Prostate gland (tissue), 2 donors: ENCODE results near the gene C6orf132. TPM values are rescaled to one million over a fixed set of nuclear protein-coding genes. Genes with fewer than 3 reads are reported as not detected.

Experiments used
- DNase-seq: peaks from one replicate; pipeline ENCODE4 v3.0.0-alpha.2; 2019; ENCODE audit warnings: low spot score
- H3K27ac ChIP-seq, 2 donors: fragments of 200-600 bp; sonication (generic); 2 replicates each; pipeline ENCODE4 v1.5.1; 2017 to 2019
- H3K27me3 ChIP-seq: fragments of 200-600 bp; sonication (generic); replicated peaks from 2 replicates; pipeline ENCODE4 v1.5.1; 2019; ENCODE audit not compliant: insufficient read depth
- H3K36me3 ChIP-seq, 2 donors: fragments of 200-600 bp; sonication (generic); 1 replicate in 1 of 2; 2 replicates in 1 of 2; pipeline versions ENCODE4 v1.5.1 to v1.8.1; 2017 to 2019
- H3K4me1 ChIP-seq: fragments of 200-600 bp; sonication (generic); replicated peaks from 2 replicates; pipeline ENCODE4 v1.5.1; 2019
- H3K4me3 ChIP-seq, 2 donors: fragments of 200-600 bp; sonication (generic); 2 replicates each; pipeline ENCODE4 v1.5.1; 2017 to 2019
- H3K9me3 ChIP-seq: fragments of 200-600 bp; sonication (generic); 2 replicates; pipeline ENCODE4 v1.5.1; 2017
- POLR2A ChIP-seq: fragments of 450-650 bp; IDR thresholded peaks from one replicate; pipeline ENCODE4 v1.6.1; 2016; ENCODE audit warnings: antibody characterized with exemption, mild to moderate bottlenecking
- POLR2AphosphoS5 ChIP-seq: sonication (generic); formaldehyde crosslinking; IDR thresholded peaks from one replicate; pipeline ENCODE4 v1.6.1; 2017; ENCODE audit warnings: antibody characterized with exemption
- WGBS: methylation state at CpG from one replicate; pipeline ENCODE4 v1.1.5; 2018; 5-methylcytosine and 5-hydroxymethylcytosine counted together
- intact Hi-C: fragments of 100-400 bp; cut with DNase I; formaldehyde crosslinking; loops from one replicate; pipeline ENCODE4 v1.14.2; 2022
- total RNA-seq, 2 donors: library from RNA; depleted of rRNA; stranded (reverse); fragments of >200 nt; gene quantifications; one replicate each; pipeline ENCODE4 v1.1.0, GENCODE V29; 2016
- TF ChIP-seq, protein P1 (sequence below), 4 experiments: fragments of 200-600 bp in 2 of 4; fragments of 450-650 bp in 2 of 4; sonication (generic) in 2 of 4; IDR thresholded peaks; 1 replicate in 3 of 4; 2 replicates in 1 of 4; pipeline ENCODE4 v1.5.1; 2016 to 2019; ENCODE audit warnings: antibody characterized with exemption in 4 of 4, mild to moderate bottlenecking in 2 of 4, moderate library complexity in 2 of 4

The C6orf132 gene
- total RNA-seq, 2 donors from 2014 or later, result 30.8 to 45.9 TPM

DNA sequence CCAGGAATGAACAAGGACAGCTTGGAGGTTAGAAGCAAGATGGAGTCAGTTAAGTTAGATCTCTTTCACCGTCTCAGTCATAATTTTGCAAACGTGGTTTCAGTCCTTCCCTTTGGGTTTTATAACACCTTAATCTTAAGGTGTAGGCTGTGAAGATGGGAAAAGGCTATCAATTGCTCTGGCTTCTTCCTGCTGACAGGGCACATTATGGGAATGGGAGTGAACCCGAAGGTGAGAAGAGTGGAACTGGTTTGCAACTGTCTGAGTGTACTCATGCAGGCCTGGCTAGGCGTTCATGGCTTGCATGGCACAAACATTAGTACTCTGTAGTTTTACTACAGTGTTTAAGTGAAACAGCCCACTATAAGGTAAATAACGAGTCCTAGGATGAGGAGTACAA lies 82.7 kb downstream of the C6orf132 start:
- TF ChIP-seq POLR2A (no peak), POLR2AphosphoS5 (no peak)
- TF ChIP-seq, protein P1, sequence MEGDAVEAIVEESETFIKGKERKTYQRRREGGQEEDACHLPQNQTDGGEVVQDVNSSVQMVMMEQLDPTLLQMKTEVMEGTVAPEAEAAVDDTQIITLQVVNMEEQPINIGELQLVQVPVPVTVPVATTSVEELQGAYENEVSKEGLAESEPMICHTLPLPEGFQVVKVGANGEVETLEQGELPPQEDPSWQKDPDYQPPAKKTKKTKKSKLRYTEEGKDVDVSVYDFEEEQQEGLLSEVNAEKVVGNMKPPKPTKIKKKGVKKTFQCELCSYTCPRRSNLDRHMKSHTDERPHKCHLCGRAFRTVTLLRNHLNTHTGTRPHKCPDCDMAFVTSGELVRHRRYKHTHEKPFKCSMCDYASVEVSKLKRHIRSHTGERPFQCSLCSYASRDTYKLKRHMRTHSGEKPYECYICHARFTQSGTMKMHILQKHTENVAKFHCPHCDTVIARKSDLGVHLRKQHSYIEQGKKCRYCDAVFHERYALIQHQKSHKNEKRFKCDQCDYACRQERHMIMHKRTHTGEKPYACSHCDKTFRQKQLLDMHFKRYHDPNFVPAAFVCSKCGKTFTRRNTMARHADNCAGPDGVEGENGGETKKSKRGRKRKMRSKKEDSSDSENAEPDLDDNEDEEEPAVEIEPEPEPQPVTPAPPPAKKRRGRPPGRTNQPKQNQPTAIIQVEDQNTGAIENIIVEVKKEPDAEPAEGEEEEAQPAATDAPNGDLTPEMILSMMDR (IDR thresholded peaks at IDR 0.05), result no peak
- Histone ChIP-seq H3K36me3 (peaks cover 3 to 11% of the 10 kb centered on the region in 2 donors), H3K27me3 (no peaks in the 10 kb centered on the region), H3K9me3 (no peaks in the 10 kb centered on the region), H3K4me3 (no peak overlapping the region), H3K27ac (no peak overlapping the region), H3K4me1 (no peaks in the 10 kb centered on the region)
- intact Hi-C loops, result no loop called here
- DNase-seq, result no peak
- WGBS, result 89% methylated on average over 5 of the region's 5 CpGs

DNA sequence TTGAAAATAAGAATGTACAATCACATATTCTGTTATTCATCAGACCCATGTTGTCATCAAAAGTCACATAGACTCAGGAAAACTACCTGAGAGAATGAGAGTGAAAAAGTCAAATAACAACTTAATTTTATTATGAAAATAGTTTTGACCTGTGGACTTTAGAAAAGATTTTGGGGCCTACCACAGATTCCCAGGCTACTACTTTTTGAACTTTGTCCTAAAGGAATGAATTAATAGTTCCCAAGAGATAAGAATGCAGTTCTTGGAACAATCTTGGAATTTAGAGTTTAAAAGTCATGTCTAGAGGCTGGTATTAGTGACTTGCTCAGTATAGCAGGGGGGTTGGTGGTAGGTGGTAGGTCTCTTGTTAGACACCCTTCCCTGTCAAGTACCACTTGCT lies 88.8 kb downstream of the C6orf132 start:
- Histone ChIP-seq H3K4me1 (peaks cover 4% of the 10 kb centered on the region), H3K9me3 (no peaks in the 10 kb centered on the region), H3K4me3 (no peak overlapping the region), H3K27ac (no peak overlapping the region), H3K27me3 (no peaks in the 10 kb centered on the region), H3K36me3 (peaks cover 3 to 11% of the 10 kb centered on the region in 2 donors)
- intact Hi-C loops, result no loop called here
- no peak for DNase-seq
- TF ChIP-seq POLR2A, result no peak

DNA sequence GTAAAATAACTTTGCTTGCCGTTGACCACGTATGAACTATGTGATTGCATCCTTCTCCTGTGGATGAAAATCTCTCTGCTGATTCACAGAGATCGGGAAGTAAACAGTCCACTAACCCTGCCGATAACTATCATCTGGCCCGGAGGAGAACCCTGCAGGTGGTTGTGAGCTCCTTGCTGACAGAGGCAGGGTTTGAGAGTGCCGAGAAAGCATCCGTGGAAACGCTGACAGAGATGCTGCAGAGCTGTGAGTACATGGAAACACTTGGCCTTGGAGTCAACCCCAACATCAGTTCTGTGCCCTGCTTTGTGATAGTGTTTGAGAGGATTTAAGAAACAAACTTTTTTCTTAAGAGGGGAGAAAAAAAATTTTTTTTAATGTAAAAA lies 91.2 kb downstream of the C6orf132 start:
- Histone ChIP-seq H3K4me3 (peak overlapping the region; percentile 54 to 61), H3K36me3 (peaks cover 0 to 3% of the 10 kb centered on the region in 2 donors), H3K4me1 (peaks cover 17% of the 10 kb centered on the region), H3K9me3 (no peaks in the 10 kb centered on the region), H3K27ac (peak overlapping the region in 1 of 2 donors; percentile 89), H3K27me3 (no peaks in the 10 kb centered on the region)
- no peak for DNase-seq
- intact Hi-C loops, result no loop called here
- TF ChIP-seq, protein P1 (IDR thresholded peaks at IDR 0.05), result no peak
- TF ChIP-seq POLR2A, result no peak
- TF ChIP-seq POLR2AphosphoS5, result no peak
- WGBS, result 18% methylated on average over 8 of the region's 8 CpGs

Other genes starting within 250 kb of the C6orf132 start
- gene USP49, start 247.2 kb downstream of the C6orf132 start, total RNA-seq, result 10 to 100 TPM in 1 of 2 donors, 1 to 10 TPM in 1; 1.7 to 19.5 TPM
- gene MED20, start 221.5 kb downstream of the C6orf132 start, total RNA-seq, result 10 to 100 TPM; 20.2 to 25.5 TPM
- gene BYSL, start 221.1 kb downstream of the C6orf132 start, total RNA-seq, result 10 to 100 TPM in 1 of 2 donors, 1 to 10 TPM in 1; 9.5 to 12.6 TPM
- 100 to 1,000 TPM; 145 to 153 TPM for gene CCND3, start 200.8 kb downstream of the C6orf132 start, total RNA-seq
- gene TAF8, start 92.1 kb downstream of the C6orf132 start, total RNA-seq, result 10 to 100 TPM; 35.4 to 42.5 TPM
- gene GUCA1A, start 30.7 kb upstream of the C6orf132 start, total RNA-seq, result 1 to 10 TPM in 1 of 2 donors, not detected in 1; 2.1 TPM
- gene GUCA1B, start 52.3 kb upstream of the C6orf132 start, total RNA-seq, result under 1 TPM in 1 of 2 donors, not detected in 1; 0.68 TPM
- gene MRPS10, start 75.2 kb upstream of the C6orf132 start, total RNA-seq, result 10 to 100 TPM; 27.5 to 31.8 TPM